Memory B cell (primary cell): ENCODE results near the gene UBAC2.

Experiments used
- ATAC-seq: fragments of 150-1000 bp; cut with Tn5 transposase; 2 replicates; pipeline ENCODE4 v1.10.0; 2021; ENCODE audit warnings: low read depth, mild to moderate bottlenecking, moderate library complexity
- DNase-seq, 2 donors: peaks; one replicate each; pipeline ENCODE4 v3.0.0; 2022; ENCODE audit warnings: low spot score in 2 of 2
- H3K27ac Mint-ChIP-seq: one replicate; pipeline ENCODE4 v1.8.0; 2022; ENCODE audit warnings: mild to moderate bottlenecking, moderate library complexity, mixed read lengths
- H3K27me3 Mint-ChIP-seq: one replicate; pipeline ENCODE4 v1.8.0; 2022; ENCODE audit warnings: mixed read lengths
- H3K36me3 Mint-ChIP-seq: one replicate; pipeline ENCODE4 v1.8.0; 2022; ENCODE audit warnings: mild to moderate bottlenecking, mixed read lengths
- H3K4me1 Mint-ChIP-seq: one replicate; pipeline ENCODE4 v1.8.0; 2022; ENCODE audit warnings: mixed read lengths
- H3K4me3 Mint-ChIP-seq: one replicate; pipeline ENCODE4 v1.8.0; 2022; ENCODE audit warnings: mild to moderate bottlenecking, moderate library complexity, mixed read lengths
- H3K9me3 Mint-ChIP-seq: one replicate; pipeline ENCODE4 v1.8.0; 2022; ENCODE audit warnings: mixed read lengths

Gene UBAC2

DNA sequence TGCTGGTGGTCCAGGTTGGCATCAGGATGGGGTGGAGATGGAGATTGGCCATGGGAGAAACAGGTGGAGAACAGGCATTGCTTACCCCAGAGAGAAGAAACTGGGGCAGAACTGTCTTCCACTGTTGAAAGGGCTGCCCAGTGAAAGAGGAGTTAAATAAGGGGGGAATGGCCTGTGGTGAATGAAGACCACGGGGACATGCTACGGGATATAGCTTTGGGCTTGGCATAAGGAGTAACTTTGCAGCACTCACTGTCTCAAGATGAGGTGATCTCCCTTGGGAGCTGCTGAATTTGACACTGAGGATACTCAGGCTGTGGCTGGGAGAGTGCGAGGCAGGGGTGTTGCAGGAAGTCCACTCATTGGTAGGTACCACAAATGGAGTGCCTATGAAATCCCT, 68.2 kb downstream of the UBAC2 start:
- Mint-ChIP-seq H3K27ac (peak overlapping the region; percentile 78), H3K4me3 (no peak overlapping the region), H3K27me3 (no peaks in the 10 kb centered on the region), H3K36me3 (peaks cover 14% of the 10 kb centered on the region), H3K4me1 (peaks cover 49% of the 10 kb centered on the region), H3K9me3 (peaks cover 3% of the 10 kb centered on the region)
- no peak for ATAC-seq
- no peak for DNase-seq

DNA sequence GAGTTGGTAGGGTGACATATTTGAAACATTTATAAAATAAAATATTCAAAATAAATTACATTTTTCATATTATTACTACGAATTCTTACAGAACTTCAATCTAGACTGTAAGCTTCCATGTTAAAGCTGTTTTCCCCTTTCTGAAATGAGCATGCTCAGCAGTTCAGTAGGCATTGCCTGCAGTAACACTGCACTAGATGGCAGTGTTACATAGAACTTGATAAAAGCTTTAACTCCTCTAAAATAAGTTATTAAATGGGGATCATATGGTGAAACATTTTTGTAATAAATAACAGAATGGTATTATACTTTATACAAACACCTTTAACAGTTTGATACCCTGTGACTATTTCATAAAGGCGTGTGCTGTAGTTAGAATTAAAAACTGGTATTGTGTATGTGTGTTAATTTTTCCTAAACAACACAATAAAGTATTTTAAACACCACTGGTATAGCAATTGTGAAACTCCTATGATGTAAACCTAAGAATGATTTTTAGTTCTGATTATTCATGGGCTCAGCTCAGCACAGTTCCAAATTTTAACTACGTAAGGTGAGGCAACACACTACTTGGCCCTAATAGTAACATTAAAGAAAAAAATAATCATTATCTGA, 69.1 kb downstream of the UBAC2 start:
- H3K4me1 Mint-ChIP-seq, result peaks cover 46% of the 10 kb centered on the region
- H3K9me3 Mint-ChIP-seq, result peaks cover 3% of the 10 kb centered on the region
- H3K27ac Mint-ChIP-seq, result peak overlapping the region; percentile 96
- peak; percentile 82 for ATAC-seq
- H3K36me3 Mint-ChIP-seq, result peaks cover 14% of the 10 kb centered on the region
- no peaks in the 10 kb centered on the region for H3K27me3 Mint-ChIP-seq
- H3K4me3 Mint-ChIP-seq, result no peak overlapping the region
- DNase-seq, result no peak

- no peaks in the 10 kb centered on the region for H3K27me3 Mint-ChIP-seq
- peaks cover 3% of the 10 kb centered on the region for H3K9me3 Mint-ChIP-seq
- H3K4me3 Mint-ChIP-seq, result peak overlapping the region; percentile 37
- DNase-seq, result no peak
- H3K27ac Mint-ChIP-seq, result peak overlapping the region; percentile 96
- peaks cover 48% of the 10 kb centered on the region for H3K4me1 Mint-ChIP-seq
- ATAC-seq, result peak; percentile 32
- H3K36me3 Mint-ChIP-seq, result peaks cover 17% of the 10 kb centered on the region
Measured at GRCh38 chr13:99270518-99270917, 69.9 kb downstream of the UBAC2 start.

- Mint-ChIP-seq H3K4me1 (peaks cover 46% of the 10 kb centered on the region), H3K27ac (peak overlapping the region; percentile 96), H3K36me3 (peaks cover 19% of the 10 kb centered on the region), H3K9me3 (peaks cover 3% of the 10 kb centered on the region), H3K27me3 (no peaks in the 10 kb centered on the region), H3K4me3 (peak overlapping the region; percentile 15)
- no peak for DNase-seq
- no peak for ATAC-seq
Measured at GRCh38 chr13:99271249-99271648, 70.6 kb downstream of the UBAC2 start.

DNA sequence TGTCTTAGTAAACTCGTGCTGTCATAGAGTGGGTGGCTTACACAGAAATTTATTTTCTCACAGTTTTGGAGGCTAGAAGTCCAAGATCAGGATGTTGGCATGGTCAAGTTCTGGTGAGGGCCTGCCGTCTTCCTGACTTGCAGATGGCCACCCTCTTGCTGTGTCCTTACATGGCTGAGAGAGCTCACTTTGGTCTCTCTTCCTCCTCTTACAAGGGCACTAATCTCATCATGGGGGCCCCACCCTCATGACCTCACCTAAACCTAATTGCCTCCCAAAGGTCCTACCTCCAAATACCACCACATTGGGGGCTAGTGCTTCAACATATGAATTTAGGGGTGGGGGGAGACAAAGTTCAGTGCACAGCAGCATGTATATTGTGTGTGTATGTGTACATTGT, 71.8 kb downstream of the UBAC2 start:
- Mint-ChIP-seq H3K27ac (peak overlapping the region; percentile 96), H3K9me3 (peaks cover 3% of the 10 kb centered on the region), H3K4me1 (peaks cover 46% of the 10 kb centered on the region), H3K4me3 (no peak overlapping the region), H3K27me3 (no peaks in the 10 kb centered on the region), H3K36me3 (peaks cover 19% of the 10 kb centered on the region)
- ATAC-seq, result no peak
- DNase-seq, result no peak

- DNase-seq (no peak), ATAC-seq (no peak)
- no peak overlapping the region for H3K4me3 Mint-ChIP-seq
- H3K9me3 Mint-ChIP-seq, result peaks cover 3% of the 10 kb centered on the region
- H3K27me3 Mint-ChIP-seq, result no peaks in the 10 kb centered on the region
- peak overlapping the region; percentile 96 for H3K27ac Mint-ChIP-seq
- H3K4me1 Mint-ChIP-seq, result peaks cover 49% of the 10 kb centered on the region
- H3K36me3 Mint-ChIP-seq, result peaks cover 22% of the 10 kb centered on the region
Measured at GRCh38 chr13:99273128-99273527, 72.5 kb downstream of the UBAC2 start.

DNA sequence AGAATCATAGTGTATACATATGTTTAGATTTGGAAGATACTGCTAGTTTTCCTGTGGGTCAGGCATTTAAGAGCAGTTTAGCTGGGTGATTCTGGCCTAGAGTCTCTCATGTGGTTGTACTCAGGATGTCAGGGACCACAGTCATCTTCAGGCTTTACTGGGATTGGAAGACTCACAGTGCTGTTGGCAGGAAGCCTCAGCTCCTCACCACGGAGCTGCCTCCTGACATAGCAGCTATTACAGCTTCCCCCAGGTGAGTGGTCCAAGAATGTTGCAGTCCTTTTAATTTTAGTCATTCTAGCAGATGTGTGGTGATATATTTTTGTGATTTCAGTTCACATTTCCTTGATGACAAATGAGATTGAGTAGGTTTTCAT, 74.4 kb downstream of the UBAC2 start:
- ATAC-seq (no peak), DNase-seq (no peak)
- no peak overlapping the region for H3K4me3 Mint-ChIP-seq
- H3K27me3 Mint-ChIP-seq, result no peaks in the 10 kb centered on the region
- peaks cover 22% of the 10 kb centered on the region for H3K36me3 Mint-ChIP-seq
- H3K27ac Mint-ChIP-seq, result peak overlapping the region; percentile 43
- peaks cover 53% of the 10 kb centered on the region for H3K4me1 Mint-ChIP-seq
- peaks cover 3% of the 10 kb centered on the region for H3K9me3 Mint-ChIP-seq

- H3K27me3 Mint-ChIP-seq, result no peaks in the 10 kb centered on the region
- H3K36me3 Mint-ChIP-seq, result peaks cover 30% of the 10 kb centered on the region
- H3K4me1 Mint-ChIP-seq, result peaks cover 54% of the 10 kb centered on the region
- no peak overlapping the region for H3K4me3 Mint-ChIP-seq
- no peak for ATAC-seq
- no peak overlapping the region for H3K27ac Mint-ChIP-seq
- peaks cover 3% of the 10 kb centered on the region for H3K9me3 Mint-ChIP-seq
- no peak for DNase-seq
Measured at GRCh38 chr13:99276706-99277105, 76.1 kb downstream of the UBAC2 start.

- H3K4me3 Mint-ChIP-seq, result no peak overlapping the region
- DNase-seq (no peak), ATAC-seq (no peak)
- H3K4me1 Mint-ChIP-seq, result peaks cover 55% of the 10 kb centered on the region
- peaks cover 3% of the 10 kb centered on the region for H3K9me3 Mint-ChIP-seq
- no peak overlapping the region for H3K27ac Mint-ChIP-seq
- H3K36me3 Mint-ChIP-seq, result peaks cover 27% of the 10 kb centered on the region
- H3K27me3 Mint-ChIP-seq, result no peaks in the 10 kb centered on the region
Measured at GRCh38 chr13:99277629-99278028, 77.0 kb downstream of the UBAC2 start.

GRCh38 chr13:99278200-99278599, 77.5 kb downstream of the UBAC2 start:
- H3K36me3 Mint-ChIP-seq, result peaks cover 23% of the 10 kb centered on the region
- ATAC-seq, result no peak
- no peak overlapping the region for H3K27ac Mint-ChIP-seq

DNA sequence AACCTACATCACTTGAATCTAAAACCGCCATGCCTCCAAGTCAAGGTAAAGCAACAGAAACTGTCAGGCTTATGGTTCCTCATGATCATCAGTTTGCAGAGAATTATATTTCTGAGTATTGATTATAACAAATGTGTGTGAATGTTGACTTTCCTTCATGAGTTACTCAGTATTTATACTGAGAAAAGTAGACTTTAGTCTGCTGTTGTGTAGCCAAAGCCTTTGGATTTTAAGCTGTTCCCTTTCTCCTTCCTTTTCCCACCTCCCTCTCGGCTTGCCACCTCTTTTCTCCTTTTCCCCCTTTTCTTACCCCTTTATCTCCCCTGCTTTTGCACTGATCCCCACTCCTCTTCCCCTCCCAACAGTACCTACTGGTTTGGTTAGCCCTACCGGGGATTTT, 78.2 kb downstream of the UBAC2 start:
- Mint-ChIP-seq H3K27me3 (no peaks in the 10 kb centered on the region), H3K4me1 (peaks cover 52% of the 10 kb centered on the region), H3K9me3 (no peaks in the 10 kb centered on the region), H3K4me3 (no peak overlapping the region), H3K36me3 (peaks cover 20% of the 10 kb centered on the region), H3K27ac (peak overlapping the region; percentile 99)
- DNase-seq (no peak), ATAC-seq (no peak)

More at GRCh38 chr13:99278200-99278599, 77.5 kb downstream of the UBAC2 start:
- Mint-ChIP-seq H3K9me3 (peaks cover under 1% of the 10 kb centered on the region), H3K4me1 (peaks cover 58% of the 10 kb centered on the region), H3K27me3 (no peaks in the 10 kb centered on the region), H3K4me3 (no peak overlapping the region)
- no peak for DNase-seq

DNA sequence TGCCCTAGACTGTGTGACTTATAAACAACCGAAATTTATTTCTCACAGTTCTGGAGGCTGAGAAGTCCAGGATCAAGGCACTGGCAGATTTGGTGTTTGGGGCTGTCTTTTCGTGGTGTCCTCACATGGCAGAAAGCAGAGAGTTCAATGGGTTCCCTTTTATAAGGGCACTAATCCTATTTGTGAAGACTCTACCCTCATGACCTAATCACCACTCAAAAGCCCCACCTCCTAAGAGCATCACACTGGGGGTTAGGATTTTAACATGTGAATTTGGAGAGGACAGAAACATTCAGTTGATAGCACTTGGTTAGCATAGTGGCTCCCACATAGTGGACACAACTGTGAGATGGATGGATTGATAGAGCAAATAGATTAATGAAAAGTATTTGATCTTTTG, 79.0 kb downstream of the UBAC2 start:
- Mint-ChIP-seq H3K27ac (peak overlapping the region; percentile 99), H3K4me1 (peaks cover 52% of the 10 kb centered on the region), H3K9me3 (no peaks in the 10 kb centered on the region), H3K36me3 (peaks cover 20% of the 10 kb centered on the region), H3K27me3 (no peaks in the 10 kb centered on the region), H3K4me3 (no peak overlapping the region)
- no peak for DNase-seq
- no peak for ATAC-seq

- no peaks in the 10 kb centered on the region for H3K27me3 Mint-ChIP-seq
- peak overlapping the region; percentile 99 for H3K27ac Mint-ChIP-seq
- peaks cover 49% of the 10 kb centered on the region for H3K4me1 Mint-ChIP-seq
- H3K4me3 Mint-ChIP-seq, result no peak overlapping the region
- no peaks in the 10 kb centered on the region for H3K9me3 Mint-ChIP-seq
- no peak for DNase-seq
- no peak for ATAC-seq
- peaks cover 18% of the 10 kb centered on the region for H3K36me3 Mint-ChIP-seq
Measured at GRCh38 chr13:99280166-99280565, 79.5 kb downstream of the UBAC2 start.

- no peaks in the 10 kb centered on the region for H3K27me3 Mint-ChIP-seq
- peaks cover 56% of the 10 kb centered on the region for H3K4me1 Mint-ChIP-seq
- peak; percentile 57 to 58 for DNase-seq
- ATAC-seq, result peak; percentile 79
- peak overlapping the region; percentile 99 for H3K27ac Mint-ChIP-seq
- peak overlapping the region; percentile 68 for H3K4me3 Mint-ChIP-seq
- no peaks in the 10 kb centered on the region for H3K9me3 Mint-ChIP-seq
- peaks cover 17% of the 10 kb centered on the region for H3K36me3 Mint-ChIP-seq
Measured at GRCh38 chr13:99281811-99282263, 81.2 kb downstream of the UBAC2 start.
